GM21528 (cell line): ENCODE data around the gene FAHD1.

Experiments used
- ATAC-seq: cut with Tn5 transposase; IDR thresholded peaks from one replicate; pipeline ENCODE4 v1.9.1; 2021; ENCODE audit warnings: mild to moderate bottlenecking, moderate library complexity; ENCODE audit not compliant: unreplicated experiment, low FRiP score

Gene FAHD1

GRCh38 chr16:1877804-1878203, 50.8 kb downstream of the FAHD1 start:
- ATAC-seq: no peak

- ATAC-seq: no peak
These were observed 51.2 kb downstream of the FAHD1 start for GRCh38 chr16:1878256-1878655.
